CD14-positive monocyte (primary cell): Measurements from ENCODE around the gene SEPTIN2. TPM values are rescaled to one million over a fixed set of nuclear protein-coding genes. Genes with fewer than 3 reads are reported as not detected.
"Not testable (repeated sequence)": the region's sequence is repeated elsewhere in the genome, so short reads cannot be mapped to it uniquely, and the experiment has no call there.

Source experiments
- DNase-seq, 3 donors: peaks; one replicate each; pipeline ENCODE4 v3.0.0-alpha.2; 2011 to 2022
- H2AFZ ChIP-seq: 2 replicates; pipeline ENCODE4 v1.6.0; 2012; ENCODE audit warnings: mild to moderate bottlenecking, low read depth, low read length, inconsistent platforms; ENCODE audit not compliant: insufficient read depth, poor library complexity, severe bottlenecking
- H3K27ac ChIP-seq, 2 donors: 1 replicate in 1 of 2; 2 replicates in 1 of 2; pipeline ENCODE4 v1.5.1; 2012 to 2013; ENCODE audit warnings: low read length in 2 of 2, control low read depth in 1 of 2, inconsistent platforms in 1 of 2, low read depth in 1 of 2, mild to moderate bottlenecking in 1 of 2
- H3K27me3 ChIP-seq, 2 donors: one replicate each; pipeline versions ENCODE4 v1.6.0 to v1.6.1; 2011 to 2013; ENCODE audit warnings: low read length in 2 of 2; ENCODE audit not compliant: control insufficient read depth in 2 of 2, insufficient read depth in 2 of 2
- H3K36me3 ChIP-seq, 2 donors: replicated peaks in 1 of 2; 1 replicate in 1 of 2; 2 replicates in 1 of 2; pipeline versions ENCODE4 v1.5.1 to v1.6.1; 2012 to 2013; ENCODE audit warnings: low read length in 2 of 2, control low read depth in 1 of 2, inconsistent platforms in 1 of 2, mild to moderate bottlenecking in 1 of 2; ENCODE audit not compliant: insufficient read depth in 2 of 2, control insufficient read depth in 1 of 2
- H3K4me1 ChIP-seq, 2 donors: 1 replicate in 1 of 2; 2 replicates in 1 of 2; pipeline versions ENCODE4 v1.5.1 to v1.6.1; 2012 to 2013; ENCODE audit warnings: low read length in 2 of 2, control low read depth in 1 of 2, inconsistent platforms in 1 of 2, mild to moderate bottlenecking in 1 of 2, moderate library complexity in 1 of 2; ENCODE audit not compliant: insufficient read depth in 2 of 2, control insufficient read depth in 1 of 2
- H3K4me2 ChIP-seq: replicated peaks from 2 replicates; pipeline ENCODE3; 2012; ENCODE audit warnings: low read length, moderate library complexity, mild to moderate bottlenecking; ENCODE audit not compliant: poor library complexity, severe bottlenecking; ENCODE audit errors: extremely low read depth
- H3K4me3 ChIP-seq, 3 experiments: fragments of 200-600 bp in 1 of 3; sonication (generic) in 1 of 3; replicated peaks in 1 of 3; 1 replicate in 2 of 3; 2 replicates in 1 of 3; pipeline ENCODE4 v1.5.1; 2011 to 2013; ENCODE audit warnings: low read length in 3 of 3, mild to moderate bottlenecking in 3 of 3, control low read depth in 2 of 3, low read depth in 2 of 3, inconsistent platforms in 1 of 3, moderate library complexity in 1 of 3
- H3K79me2 ChIP-seq: 2 replicates; pipeline ENCODE4 v1.6.0; 2012; ENCODE audit warnings: mild to moderate bottlenecking, control low read depth, inconsistent platforms, low read length, moderate library complexity; ENCODE audit not compliant: insufficient read depth
- H3K9ac ChIP-seq: 2 replicates; pipeline ENCODE4 v1.6.0; 2017; ENCODE audit warnings: low read length, mild to moderate bottlenecking; ENCODE audit not compliant: insufficient read depth, poor library complexity, severe bottlenecking
- H3K9me3 ChIP-seq, 2 donors: replicated peaks in 1 of 2; 1 replicate in 1 of 2; 2 replicates in 1 of 2; pipeline versions ENCODE4 v1.5.1 to v1.6.1; 2012 to 2013; ENCODE audit warnings: low read length in 2 of 2, control low read depth in 1 of 2; ENCODE audit not compliant: control insufficient read depth in 1 of 2, insufficient read depth in 1 of 2
- H4K20me1 ChIP-seq: 2 replicates; pipeline ENCODE4 v1.6.0; 2012; ENCODE audit warnings: mild to moderate bottlenecking, low read length, control low read depth, moderate library complexity; ENCODE audit not compliant: insufficient read depth
- H3K27ac Mint-ChIP-seq, 7 donors: one replicate each; pipeline ENCODE4 v1.8.0; 2020; ENCODE audit warnings: mild to moderate bottlenecking in 7 of 7, mixed read lengths in 7 of 7, moderate library complexity in 6 of 7, inconsistent platforms in 2 of 7
- H3K27me3 Mint-ChIP-seq, 3 donors: one replicate each; pipeline ENCODE4 v1.8.0; 2021 to 2022; ENCODE audit warnings: low read depth in 3 of 3, mild to moderate bottlenecking in 3 of 3, mixed read lengths in 3 of 3, moderate library complexity in 3 of 3, inconsistent platforms in 1 of 3
- H3K36me3 Mint-ChIP-seq, 2 donors: one replicate each; pipeline ENCODE4 v1.8.0; 2020; ENCODE audit warnings: mixed read lengths in 2 of 2, inconsistent platforms in 1 of 2, mild to moderate bottlenecking in 1 of 2
- H3K4me1 Mint-ChIP-seq: one replicate; pipeline ENCODE4 v1.8.0; 2020; ENCODE audit warnings: mild to moderate bottlenecking, mixed read lengths
- H3K4me3 Mint-ChIP-seq, 2 donors: one replicate each; pipeline ENCODE4 v1.8.0; 2020; ENCODE audit warnings: mild to moderate bottlenecking in 2 of 2, mixed read lengths in 2 of 2, moderate library complexity in 1 of 2
- H3K9me3 Mint-ChIP-seq, 7 donors: one replicate each; pipeline ENCODE4 v1.8.0; 2020 to 2022; ENCODE audit warnings: mixed read lengths in 7 of 7, mild to moderate bottlenecking in 6 of 7, moderate library complexity in 6 of 7, inconsistent platforms in 2 of 7
- WGBS: methylation state at CpG from one replicate; pipeline ENCODE4 v1.1.5; 2013; ENCODE audit warnings: missing lambda C conversion rate; ENCODE audit not compliant: insufficient coverage; 5-methylcytosine and 5-hydroxymethylcytosine counted together
- intact Hi-C, 2 donors: fragments of 100-400 bp; cut with micrococcal nuclease; formaldehyde crosslinking; loops; one replicate each; pipeline versions ENCODE4 v1.15.0 to v1.15.1; 2023
- polyA plus RNA-seq, 3 donors: library from polyadenylated mRNA; depleted of rRNA in 1 of 3; unstranded in 2 of 3; stranded (reverse) in 1 of 3; fragments of 300-500 nt in 2 of 3; fragments of >200 nt in 1 of 3; fragmentation: Illumina TruSeq in 2 of 3; gene quantifications; 1 replicate in 2 of 3; 2 replicates in 1 of 3; pipeline ENCODE4 v1.2.3, GENCODE V29; 2012 to 2021
- TF ChIP-seq, protein P1 (sequence below): fragments of 200-600 bp; IDR thresholded peaks from one replicate; pipeline ENCODE4 v1.8.0; 2022; ENCODE audit warnings: antibody characterized with exemption, mild to moderate bottlenecking

SEPTIN2 gene
- polyA plus RNA-seq, 3 donors, result 195 to 207 (median 203) TPM

DNA sequence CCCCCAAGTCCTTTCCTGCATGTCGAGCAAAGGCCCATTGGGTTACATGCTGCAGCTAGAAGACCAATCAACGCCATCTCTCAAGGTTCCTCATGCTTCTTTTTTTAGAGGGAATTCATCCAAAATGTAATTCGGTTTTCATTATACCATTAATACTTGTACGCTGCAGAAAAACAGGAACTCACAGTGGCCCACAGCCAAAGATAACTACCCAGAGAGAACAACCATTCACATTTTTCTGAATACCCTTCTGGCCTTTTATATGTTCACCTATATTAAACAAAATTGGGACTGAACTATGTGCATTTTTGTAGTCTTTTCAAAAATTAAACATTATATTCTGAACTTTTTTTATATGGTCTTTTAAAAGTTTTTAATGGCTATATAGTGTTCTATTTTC is 66.1 kb downstream of the SEPTIN2 start:
- no peaks in the 10 kb centered on the region for H3K79me2 ChIP-seq
- peaks cover 4 to 27% of the 10 kb centered on the region in 2 donors for H3K36me3 Mint-ChIP-seq
- H3K4me3 ChIP-seq, result no peak overlapping the region
- no peaks in the 10 kb centered on the region for H3K4me1 ChIP-seq
- intact Hi-C loops, result no loop called here
- no peak overlapping the region for H3K4me2 ChIP-seq
- H3K27me3 ChIP-seq, result no peaks in the 10 kb centered on the region
- H3K4me3 Mint-ChIP-seq, result no peak overlapping the region
- no peak for DNase-seq
- H3K9me3 Mint-ChIP-seq, result no peaks in the 10 kb centered on the region
- no peak overlapping the region for H2AFZ ChIP-seq
- H3K4me1 Mint-ChIP-seq, result no peaks in the 10 kb centered on the region
- WGBS, result 0% methylated on average over 4 of the region's 4 CpGs
- no peak overlapping the region for H3K9ac ChIP-seq
- no peak overlapping the region for H3K27ac Mint-ChIP-seq
- TF ChIP-seq, protein P1, sequence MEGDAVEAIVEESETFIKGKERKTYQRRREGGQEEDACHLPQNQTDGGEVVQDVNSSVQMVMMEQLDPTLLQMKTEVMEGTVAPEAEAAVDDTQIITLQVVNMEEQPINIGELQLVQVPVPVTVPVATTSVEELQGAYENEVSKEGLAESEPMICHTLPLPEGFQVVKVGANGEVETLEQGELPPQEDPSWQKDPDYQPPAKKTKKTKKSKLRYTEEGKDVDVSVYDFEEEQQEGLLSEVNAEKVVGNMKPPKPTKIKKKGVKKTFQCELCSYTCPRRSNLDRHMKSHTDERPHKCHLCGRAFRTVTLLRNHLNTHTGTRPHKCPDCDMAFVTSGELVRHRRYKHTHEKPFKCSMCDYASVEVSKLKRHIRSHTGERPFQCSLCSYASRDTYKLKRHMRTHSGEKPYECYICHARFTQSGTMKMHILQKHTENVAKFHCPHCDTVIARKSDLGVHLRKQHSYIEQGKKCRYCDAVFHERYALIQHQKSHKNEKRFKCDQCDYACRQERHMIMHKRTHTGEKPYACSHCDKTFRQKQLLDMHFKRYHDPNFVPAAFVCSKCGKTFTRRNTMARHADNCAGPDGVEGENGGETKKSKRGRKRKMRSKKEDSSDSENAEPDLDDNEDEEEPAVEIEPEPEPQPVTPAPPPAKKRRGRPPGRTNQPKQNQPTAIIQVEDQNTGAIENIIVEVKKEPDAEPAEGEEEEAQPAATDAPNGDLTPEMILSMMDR, result no peak
- no peaks in the 10 kb centered on the region for H3K9me3 ChIP-seq
- no peak overlapping the region for H3K27ac ChIP-seq
- peaks cover 0 to 8% (median 2%) of the 10 kb centered on the region in 3 donors for H3K27me3 Mint-ChIP-seq
- peaks cover 7% of the 10 kb centered on the region for H4K20me1 ChIP-seq
- peaks cover 0 to 7% of the 10 kb centered on the region in 2 donors for H3K36me3 ChIP-seq

DNA sequence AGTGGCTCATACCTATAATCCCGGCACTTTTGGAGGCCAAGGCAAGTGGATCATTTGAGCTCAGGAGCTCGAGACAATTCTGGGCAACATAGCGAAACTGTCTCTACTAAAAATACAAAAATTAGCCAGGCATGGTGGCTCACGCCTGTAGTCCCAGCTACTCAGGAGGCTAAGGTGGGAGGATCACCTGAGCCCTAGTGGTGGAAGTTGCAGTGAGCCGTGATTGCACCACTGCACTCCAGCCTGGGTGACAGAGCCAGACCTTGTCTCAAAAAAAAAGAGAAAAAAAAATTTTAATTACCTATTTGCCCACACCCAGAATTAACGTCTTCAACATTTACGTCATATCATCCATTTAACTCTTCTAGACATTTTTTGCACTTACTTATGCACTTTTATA is 69.7 kb downstream of the SEPTIN2 start:
- intact Hi-C loops, H3K9me3 Mint-ChIP-seq, H3K9me3 ChIP-seq, H3K27me3 ChIP-seq, H3K27ac Mint-ChIP-seq, H3K4me3 ChIP-seq, H4K20me1 ChIP-seq, H3K27me3 Mint-ChIP-seq, H3K4me1 ChIP-seq, H3K4me2 ChIP-seq, H3K27ac ChIP-seq, H3K36me3 ChIP-seq, H3K79me2 ChIP-seq, H2AFZ ChIP-seq, H3K4me1 Mint-ChIP-seq, H3K4me3 Mint-ChIP-seq, DNase-seq, H3K9ac ChIP-seq: not testable (repeated sequence)
- H3K36me3 Mint-ChIP-seq, result peaks cover 4 to 28% of the 10 kb centered on the region in 2 donors
- 100% methylated on average over 2 of the region's 7 CpGs for WGBS
